ENCODE measurements around the gene PRIMPOL. TPM values are rescaled to one million over a fixed set of nuclear protein-coding genes. Genes with fewer than 3 reads are reported as not detected.
"Not testable (repeated sequence)": the region's sequence is repeated elsewhere in the genome, so short reads cannot be mapped to it uniquely, and the experiment has no call there.

Gene PRIMPOL
- total RNA-seq, result 10 to 100 TPM; 17.7 to 18.1 TPM

DNA sequence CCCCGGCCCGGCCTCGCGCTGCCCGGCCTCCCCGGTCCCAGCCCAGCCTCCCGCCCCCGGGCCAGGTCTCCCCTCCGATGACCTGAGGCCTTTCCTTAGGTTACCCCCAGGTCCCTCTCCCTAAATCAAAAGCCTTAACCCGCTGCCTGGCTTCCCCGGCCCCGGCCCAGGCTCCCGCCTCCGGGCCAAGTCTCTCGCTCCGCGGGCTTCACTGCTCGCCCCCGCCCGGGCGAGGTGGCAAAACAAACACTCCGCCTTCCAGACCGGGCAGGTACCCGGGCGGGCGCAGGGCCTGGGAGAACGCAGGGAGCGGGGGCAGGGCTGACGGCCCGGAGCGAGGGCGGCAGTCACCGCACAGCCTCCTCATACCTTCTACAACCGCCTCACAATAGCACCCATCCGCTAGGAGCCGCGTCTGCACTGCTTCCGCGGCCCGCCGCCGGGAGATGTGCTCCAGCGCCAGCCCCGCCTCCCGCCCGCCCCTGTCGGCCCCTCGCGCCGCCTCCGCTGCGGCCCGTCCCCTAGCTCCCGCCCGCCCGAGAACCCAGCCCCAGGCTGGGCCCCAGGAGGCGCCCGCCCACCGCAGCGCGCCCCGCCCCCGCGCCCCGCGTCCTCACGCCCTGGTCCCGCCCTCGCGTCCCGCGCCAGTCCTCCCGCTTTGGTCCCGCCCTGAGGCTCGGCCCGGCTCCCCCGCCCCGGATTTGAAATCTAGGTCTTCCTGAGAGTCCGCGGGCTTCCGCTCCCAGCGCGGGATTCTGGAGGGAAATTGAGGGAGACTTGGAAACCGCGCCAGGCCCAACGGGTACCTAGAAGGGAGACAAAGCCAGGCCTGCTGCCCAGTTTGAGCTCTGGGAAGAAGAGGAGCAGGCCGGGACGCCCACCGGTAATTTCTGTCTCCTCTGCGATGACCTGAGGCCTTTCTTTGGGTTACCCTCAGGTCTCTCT, at the start of gene PRIMPOL, which contains the start of gene CASP3:
Gene PRIMPOL (plus strand): TSS at position 713 of the 945 bp plus-strand sequence. CDS start 7,403 bp downstream, outside the sequence.
Gene CASP3 (minus strand): TSS at position 422 of the 945 bp plus-strand sequence. CDS start 10,994 bp downstream, outside the sequence.
- peaks cover 43% of the 10 kb centered on the region for H3K4me1 Mint-ChIP-seq

GRCh38 chr4:184600982-184601381, 48.6 kb upstream of the PRIMPOL start:
- Mint-ChIP-seq H3K4me1 (peaks cover 23% of the 10 kb centered on the region), H3K9me3 (peaks cover 22% of the 10 kb centered on the region), H3K4me3 (peak overlapping the region; percentile 47), H3K27ac (peak overlapping the region; percentile 29)
- not testable (repeated sequence) for H3K27me3 Mint-ChIP-seq, DNase-seq, H3K36me3 Mint-ChIP-seq

More for the DNA sequence above, at the start of gene PRIMPOL, which contains the start of gene CASP3:
- no peaks in the 10 kb centered on the region for H3K9me3 Mint-ChIP-seq
- DNase-seq, result peak; percentile 98
- peaks cover 45% of the 10 kb centered on the region for H3K36me3 Mint-ChIP-seq
- H3K4me3 Mint-ChIP-seq, result peak within 1 kb of the TSS; percentile 93
- H3K27ac Mint-ChIP-seq, result peak within 1 kb of the TSS; percentile 92
- no peaks in the 10 kb centered on the region for H3K27me3 Mint-ChIP-seq

DNA sequence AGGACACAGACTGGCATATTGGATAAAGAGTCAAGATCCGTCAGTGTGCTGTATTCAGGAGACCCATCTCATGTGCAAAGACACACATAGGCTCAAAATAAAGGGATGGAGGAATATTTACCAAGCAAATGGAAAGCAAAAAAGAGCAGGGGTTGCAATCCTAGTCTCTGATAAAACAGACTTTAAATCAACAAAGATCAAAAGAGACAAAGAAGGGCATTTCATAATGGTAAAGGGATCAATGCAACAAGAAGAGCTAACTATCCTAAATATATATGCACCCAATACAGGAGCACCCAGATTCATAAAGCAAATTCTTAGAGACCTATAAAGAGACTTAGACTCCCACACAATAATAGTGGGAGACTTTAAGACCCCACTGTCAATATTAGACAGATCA, 46.7 kb upstream of the PRIMPOL start:
- not testable (repeated sequence) for H3K36me3 Mint-ChIP-seq, H3K27ac Mint-ChIP-seq, DNase-seq, H3K4me3 Mint-ChIP-seq, H3K27me3 Mint-ChIP-seq
- Mint-ChIP-seq H3K9me3 (peaks cover 29% of the 10 kb centered on the region), H3K4me1 (peaks cover 23% of the 10 kb centered on the region)

GRCh38 chr4:184607429-184607828, 42.1 kb upstream of the PRIMPOL start:
- H3K4me1 Mint-ChIP-seq, H3K27me3 Mint-ChIP-seq, H3K36me3 Mint-ChIP-seq, H3K4me3 Mint-ChIP-seq, DNase-seq, H3K27ac Mint-ChIP-seq: not testable (repeated sequence)
- H3K9me3 Mint-ChIP-seq, result peaks cover 29% of the 10 kb centered on the region

- Mint-ChIP-seq H3K4me3 (no peak overlapping the region), H3K27me3 (no peaks in the 10 kb centered on the region), H3K36me3 (peaks cover 10% of the 10 kb centered on the region), H3K9me3 (peaks cover 15% of the 10 kb centered on the region), H3K27ac (no peak overlapping the region), H3K4me1 (no peaks in the 10 kb centered on the region)
- DNase-seq, result no peak
Observed at GRCh38 chr4:184612074-184612473, 37.5 kb upstream of the PRIMPOL start.

GRCh38 chr4:184613405-184613804, 36.1 kb upstream of the PRIMPOL start:
- H3K27ac Mint-ChIP-seq, result no peak overlapping the region
- no peaks in the 10 kb centered on the region for H3K4me1 Mint-ChIP-seq
- peaks cover 10% of the 10 kb centered on the region for H3K36me3 Mint-ChIP-seq
- DNase-seq, result no peak
- H3K27me3 Mint-ChIP-seq, result no peaks in the 10 kb centered on the region
- peaks cover 15% of the 10 kb centered on the region for H3K9me3 Mint-ChIP-seq
- no peak overlapping the region for H3K4me3 Mint-ChIP-seq

GRCh38 chr4:184614509-184614908, 35.0 kb upstream of the PRIMPOL start:
- DNase-seq, result no peak
- no peak overlapping the region for H3K4me3 Mint-ChIP-seq
- H3K27ac Mint-ChIP-seq, result no peak overlapping the region
- no peaks in the 10 kb centered on the region for H3K4me1 Mint-ChIP-seq
- no peaks in the 10 kb centered on the region for H3K27me3 Mint-ChIP-seq
- H3K9me3 Mint-ChIP-seq, result peaks cover 15% of the 10 kb centered on the region
- H3K36me3 Mint-ChIP-seq, result peaks cover 10% of the 10 kb centered on the region

DNA sequence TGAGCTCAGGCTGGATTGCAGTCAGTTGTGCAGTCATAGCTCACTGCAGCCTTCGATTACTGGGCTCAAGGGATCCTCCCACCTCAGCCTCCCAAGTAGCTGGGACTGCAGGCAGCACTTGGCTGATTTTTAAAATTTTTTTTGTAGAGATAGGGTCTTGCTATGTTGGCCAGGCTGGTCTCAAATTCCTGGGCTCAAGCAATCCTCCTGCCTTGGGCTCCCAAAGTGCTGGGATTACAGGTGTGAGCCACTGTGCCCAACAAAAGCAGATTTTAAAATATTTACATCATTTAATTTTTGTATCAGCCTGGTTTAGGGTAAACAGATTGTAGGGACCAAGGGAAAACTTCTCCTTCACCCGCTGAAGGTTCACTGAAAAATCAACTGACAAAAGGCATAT, 33.4 kb upstream of the PRIMPOL start:
- not testable (repeated sequence) for H3K4me1 Mint-ChIP-seq, H3K27me3 Mint-ChIP-seq, H3K4me3 Mint-ChIP-seq, H3K27ac Mint-ChIP-seq, DNase-seq
- Mint-ChIP-seq H3K9me3 (peaks cover 15% of the 10 kb centered on the region), H3K36me3 (peaks cover 10% of the 10 kb centered on the region)

DNA sequence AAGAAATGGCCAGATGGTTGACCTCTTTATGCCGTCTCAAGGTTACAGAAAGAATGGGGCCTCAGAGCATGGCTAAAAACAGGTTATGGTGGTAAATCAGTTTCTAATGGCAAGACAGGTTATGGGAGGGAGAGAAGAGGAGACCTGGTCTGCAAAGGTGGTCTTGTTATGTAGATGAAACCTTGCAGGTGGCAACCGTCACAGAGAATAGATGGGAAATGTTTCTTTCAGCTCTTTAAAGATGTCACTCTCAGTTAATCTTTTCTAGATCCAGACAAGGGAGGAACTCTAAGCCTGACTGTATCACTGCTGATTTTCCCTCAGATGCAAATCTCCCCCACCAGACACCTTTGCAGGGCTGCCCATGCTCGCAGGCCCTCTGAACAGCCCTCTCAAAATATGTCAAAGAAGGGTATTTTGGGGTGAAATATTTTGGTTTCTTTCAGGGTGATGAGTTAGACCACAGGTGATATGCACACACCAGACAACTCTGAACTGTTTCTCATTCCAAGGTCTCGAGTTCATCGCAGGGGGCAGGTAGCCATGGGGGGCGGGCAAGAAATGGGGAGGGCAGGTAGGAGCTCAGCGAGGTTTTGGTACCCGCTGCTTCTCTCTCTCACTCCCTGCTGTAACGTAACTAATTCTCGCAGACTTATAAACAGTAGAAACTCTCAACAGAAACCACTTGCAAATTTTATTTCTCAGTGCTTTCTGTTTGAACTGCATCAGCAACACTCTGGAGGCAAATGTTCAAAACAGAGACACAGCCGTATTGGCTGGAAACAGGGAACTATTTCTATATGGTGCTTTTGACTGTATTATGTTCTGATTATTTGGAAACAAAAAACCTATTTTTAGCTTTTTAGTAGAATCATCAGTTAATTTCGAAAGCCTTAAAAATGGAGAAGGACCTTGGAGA, 32.6 kb upstream of the PRIMPOL start:
- no peak for DNase-seq
- H3K4me3 Mint-ChIP-seq, result no peak overlapping the region
- peaks cover 10% of the 10 kb centered on the region for H3K36me3 Mint-ChIP-seq
- H3K9me3 Mint-ChIP-seq, result peaks cover 15% of the 10 kb centered on the region
- no peaks in the 10 kb centered on the region for H3K4me1 Mint-ChIP-seq
- H3K27me3 Mint-ChIP-seq, result no peaks in the 10 kb centered on the region
- no peak overlapping the region for H3K27ac Mint-ChIP-seq

- no peak overlapping the region for H3K27ac Mint-ChIP-seq
- no peak for DNase-seq
- no peaks in the 10 kb centered on the region for H3K4me1 Mint-ChIP-seq
- peaks cover 10% of the 10 kb centered on the region for H3K36me3 Mint-ChIP-seq
- H3K27me3 Mint-ChIP-seq, result no peaks in the 10 kb centered on the region
- no peak overlapping the region for H3K4me3 Mint-ChIP-seq
- H3K9me3 Mint-ChIP-seq, result peaks cover 15% of the 10 kb centered on the region
Observed at GRCh38 chr4:184617600-184618196, 31.8 kb upstream of the PRIMPOL start.

- Mint-ChIP-seq H3K36me3 (peaks cover 19% of the 10 kb centered on the region), H3K27me3 (no peaks in the 10 kb centered on the region), H3K4me3 (no peak overlapping the region), H3K4me1 (peaks cover 4% of the 10 kb centered on the region), H3K9me3 (peaks cover under 1% of the 10 kb centered on the region), H3K27ac (no peak overlapping the region)
- DNase-seq, result no peak
Observed at GRCh38 chr4:184620212-184620867, 29.2 kb upstream of the PRIMPOL start.

- Mint-ChIP-seq H3K9me3 (no peaks in the 10 kb centered on the region), H3K4me3 (no peak overlapping the region), H3K4me1 (peaks cover 15% of the 10 kb centered on the region), H3K36me3 (peaks cover 25% of the 10 kb centered on the region), H3K27ac (no peak overlapping the region), H3K27me3 (no peaks in the 10 kb centered on the region)
- no peak for DNase-seq
Observed at GRCh38 chr4:184621518-184621917, 28.0 kb upstream of the PRIMPOL start.

DNA sequence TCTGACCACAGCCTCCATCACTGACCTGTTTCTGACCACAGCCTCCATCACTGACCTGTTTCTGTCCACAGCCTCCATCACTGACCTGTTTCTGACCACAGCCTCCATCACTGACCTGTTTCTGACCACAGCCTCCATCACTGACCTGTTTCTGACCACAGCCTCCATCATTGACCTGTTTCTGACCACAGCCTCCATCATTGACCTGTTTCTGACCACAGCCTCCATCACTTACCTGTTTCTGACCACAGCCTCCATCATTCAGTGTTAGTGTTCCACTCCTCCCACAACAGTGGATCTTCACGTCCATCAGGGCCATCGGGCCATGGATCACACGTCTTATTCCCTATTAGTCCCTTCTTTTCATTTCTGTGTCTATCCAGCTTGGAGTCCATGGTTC, 25.0 kb upstream of the PRIMPOL start:
- Mint-ChIP-seq H3K27ac (peak overlapping the region; percentile 44), H3K36me3 (peaks cover 46% of the 10 kb centered on the region), H3K4me1 (peaks cover 28% of the 10 kb centered on the region)
- not testable (repeated sequence) for H3K4me3 Mint-ChIP-seq, H3K27me3 Mint-ChIP-seq, H3K9me3 Mint-ChIP-seq, DNase-seq

GRCh38 chr4:184624972-184625554, 24.5 kb upstream of the PRIMPOL start:
- Mint-ChIP-seq H3K27ac (no peak overlapping the region), H3K4me1 (peaks cover 29% of the 10 kb centered on the region), H3K36me3 (peaks cover 47% of the 10 kb centered on the region), H3K27me3 (no peaks in the 10 kb centered on the region), H3K4me3 (no peak overlapping the region), H3K9me3 (no peaks in the 10 kb centered on the region)
- DNase-seq, result no peak
